ENCODE measurements around the gene GLDC.

Gene GLDC

GRCh38 chr9:6616951-6617602, 28.5 kb downstream of the GLDC start:
- no peak for DNase-seq

- no peak for DNase-seq
These were observed 31.0 kb downstream of the GLDC start for GRCh38 chr9:6614489-6614888.

GRCh38 chr9:6611865-6612264, 33.7 kb downstream of the GLDC start:
- no peak for DNase-seq

GRCh38 chr9:6610073-6610472, 35.5 kb downstream of the GLDC start:
- DNase-seq: no peak

GRCh38 chr9:6609497-6610016, 36.0 kb downstream of the GLDC start:
- no peak for DNase-seq

- peak; percentile 5 to 34 for DNase-seq
These were observed 40.3 kb downstream of the GLDC start for GRCh38 chr9:6605202-6605601.

- DNase-seq: no peak
These were observed 45.1 kb downstream of the GLDC start for GRCh38 chr9:6600426-6600825.

GRCh38 chr9:6600006-6600405, 45.5 kb downstream of the GLDC start:
- DNase-seq: no peak

- peak; percentile 36 to 47 for DNase-seq
These were observed 47.2 kb downstream of the GLDC start for GRCh38 chr9:6598249-6598725.

GRCh38 chr9:6592791-6593190, 52.7 kb downstream of the GLDC start:
- DNase-seq: no peak

GRCh38 chr9:6592231-6592630, 53.3 kb downstream of the GLDC start:
- DNase-seq: no peak

- DNase-seq: no peak
These were observed 54.7 kb downstream of the GLDC start for GRCh38 chr9:6590772-6591384.

- DNase-seq: no peak
These were observed 55.2 kb downstream of the GLDC start for GRCh38 chr9:6590334-6590733.

GRCh38 chr9:6584881-6585597, 60.5 kb downstream of the GLDC start:
- DNase-seq: no peak

- DNase-seq: no peak
These were observed 64.3 kb downstream of the GLDC start for GRCh38 chr9:6581253-6581652.

GRCh38 chr9:6579613-6580012, 65.9 kb downstream of the GLDC start:
- DNase-seq: no peak

- no peak for DNase-seq
These were observed 68.5 kb downstream of the GLDC start for GRCh38 chr9:6576987-6577386.

GRCh38 chr9:6575324-6576034, 70.0 kb downstream of the GLDC start:
- no peak for DNase-seq

- peak; percentile 44 to 60 for DNase-seq
These were observed 78.4 kb downstream of the GLDC start for GRCh38 chr9:6567140-6567591.

GRCh38 chr9:6566409-6567139, 79.0 kb downstream of the GLDC start:
- DNase-seq: peak; percentile 51 to 66

GRCh38 chr9:6565312-6565711, 80.2 kb downstream of the GLDC start:
- no peak for DNase-seq

GRCh38 chr9:6564868-6565267, 80.7 kb downstream of the GLDC start:
- DNase-seq: no peak

All from activated CD4-positive, alpha-beta T cell treated with anti-CD3 and anti-CD28 coated beads, Interleukin-2, amount 50 U/mL, for 48 hours (primary cell).